Stomach (tissue), 9 donors: ENCODE data around the gene CFAP77. TPM values are rescaled to one million over a fixed set of nuclear protein-coding genes. Genes with fewer than 3 reads are reported as not detected.
A peak's percentile ranks its signal among the peaks of the same experiment; 100 is the strongest.

Experiments used
- DNase-seq, 2 donors: peaks; one replicate each; pipeline versions ENCODE4 v3.0.0 to v3.0.0-alpha.2; 2013 to 2019
- H3K27ac ChIP-seq, 5 donors: fragments of 200-600 bp in 4 of 5; sonication (generic) in 4 of 5; one replicate each; pipeline ENCODE4 v1.5.1; 2013 to 2019; ENCODE audit warnings: mild to moderate bottlenecking in 1 of 5, moderate library complexity in 1 of 5
- H3K27me3 ChIP-seq, 3 donors: fragments of 200-600 bp; sonication (generic); one replicate each; pipeline ENCODE4 v1.5.1; 2017 to 2019; ENCODE audit warnings: mixed run types in 1 of 3
- H3K36me3 ChIP-seq, 4 donors: fragments of 200-600 bp; sonication (generic); 1 replicate in 3 of 4; 2 replicates in 1 of 4; pipeline ENCODE4 v1.5.1; 2016 to 2019
- H3K4me1 ChIP-seq, 4 donors: fragments of 200-600 bp; sonication (generic); one replicate each; pipeline ENCODE4 v1.5.1; 2016 to 2019
- H3K4me3 ChIP-seq, 4 donors: fragments of 200-600 bp; sonication (generic) in 3 of 4; one replicate each; pipeline ENCODE4 v1.5.1; 2016 to 2019; ENCODE audit warnings: mild to moderate bottlenecking in 1 of 4
- H3K9me3 ChIP-seq, 4 donors: fragments of 200-600 bp; sonication (generic); one replicate each; pipeline ENCODE4 v1.5.1; 2016 to 2019
- CTCF ChIP-seq, 7 experiments: fragments of 450-650 bp in 4 of 7; fragments of 200-600 bp in 3 of 7; sonication (generic) in 3 of 7; IDR thresholded peaks; one replicate each; pipeline ENCODE4 v1.5.1; 2016 to 2019; ENCODE audit warnings: antibody characterized with exemption in 7 of 7, control low read depth in 2 of 7, mild to moderate bottlenecking in 1 of 7
- EP300 ChIP-seq: sonication (generic); formaldehyde crosslinking; IDR thresholded peaks from one replicate; pipeline ENCODE4 v1.6.1; 2017; ENCODE audit warnings: antibody characterized with exemption
- POLR2A ChIP-seq, 4 donors: fragments of 450-650 bp; IDR thresholded peaks; one replicate each; pipeline ENCODE4 v1.6.1; 2016; ENCODE audit warnings: antibody characterized with exemption in 4 of 4, control low read depth in 2 of 4, mild to moderate bottlenecking in 1 of 4, moderate library complexity in 1 of 4
- POLR2AphosphoS5 ChIP-seq, 3 donors: sonication (generic); formaldehyde crosslinking; IDR thresholded peaks; one replicate each; pipeline ENCODE4 v1.6.1; 2016; ENCODE audit warnings: antibody characterized with exemption in 3 of 3
- WGBS, 5 donors: extraction: QIAGEN DNeasy Blood & Tissue Kit in 3 of 5; methylation state at CpG; one replicate each; pipeline versions ENCODE4 v1.1.5 to v1.1.7; 2013 to 2018; 5-methylcytosine and 5-hydroxymethylcytosine counted together
- intact Hi-C: fragments of 100-400 bp; cut with DNase I; formaldehyde crosslinking; loops from one replicate; pipeline ENCODE4 v1.15.1; 2023; ENCODE audit warnings: low total_unique reads
- polyA plus RNA-seq, 3 donors: library from polyadenylated mRNA; stranded (reverse); fragments of 200-250 nt; gene quantifications; one replicate each; pipeline ENCODE4 v1.2.3, GENCODE V29; 2013
- total RNA-seq, 5 donors: library from RNA; depleted of rRNA; stranded (reverse); fragments of >200 nt; gene quantifications; one replicate each; pipeline versions ENCODE4 v1.1.0 to v1.2.3, GENCODE V29; 2014 to 2016
- donor health status: healthy with polysubstance abuse.
- donor health status: Bipolar disorder and iron deficiency.
- donor health status: healthy.

Gene CFAP77
- total and polyA plus RNA-seq, 8 donors, result not detected

GRCh38 chr9:132571806-132572600 is 162.0 kb downstream of the CFAP77 start:
- Histone ChIP-seq H3K4me1 (no peaks in the 10 kb centered on the region), H3K27ac (no peak overlapping the region), H3K4me3 (no peak overlapping the region), H3K9me3 (no peaks in the 10 kb centered on the region), H3K27me3 (peaks cover 6 to 61% (median 23%) of the 10 kb centered on the region in 3 donors), H3K36me3 (no peaks in the 10 kb centered on the region)
- no peak for DNase-seq
- WGBS, 5 donors, result 74 to 82% (median 78%) methylated on average over 15 of the region's 15 CpGs
- TF ChIP-seq EP300 (no peak), POLR2AphosphoS5 (IDR thresholded peaks at IDR 0.05) (no peak), POLR2A (IDR thresholded peaks at IDR 0.05) (no peak)
- intact Hi-C loops, result no loop called here

GRCh38 chr9:132572921-132573320 is 162.9 kb downstream of the CFAP77 start:
- no peak overlapping the region for H3K4me3 ChIP-seq

GRCh38 chr9:132575005-132575609 is 165.1 kb downstream of the CFAP77 start:
- no peaks in the 10 kb centered on the region for H3K9me3 ChIP-seq
- WGBS, 5 donors, result 11 to 16% (median 12%) methylated on average over 14 to 16 of the region's 16 CpGs
- peaks cover 0 to 4% (median 1%) of the 10 kb centered on the region in 4 donors for H3K4me1 ChIP-seq
- H3K4me3 ChIP-seq, result no peak overlapping the region
- intact Hi-C loops, result no loop called here
- no peak for TF ChIP-seq POLR2A (IDR thresholded peaks at IDR 0.05)
- peak in 5 of 7 experiments; percentile 41 to 57 (median 51) for TF ChIP-seq CTCF (IDR thresholded peaks at IDR 0.05)
- peaks cover 18 to 82% (median 52%) of the 10 kb centered on the region in 3 donors for H3K27me3 ChIP-seq
- no peak overlapping the region for H3K27ac ChIP-seq
- DNase-seq, result peak; percentile 70 to 89
- H3K36me3 ChIP-seq, result no peaks in the 10 kb centered on the region

More at GRCh38 chr9:132572921-132573320, 162.9 kb downstream of the CFAP77 start:
- TF ChIP-seq CTCF (IDR thresholded peaks at IDR 0.05) (no peak), EP300 (no peak), POLR2A (IDR thresholded peaks at IDR 0.05) (no peak), POLR2AphosphoS5 (IDR thresholded peaks at IDR 0.05) (no peak)
- no peaks in the 10 kb centered on the region for H3K9me3 ChIP-seq
- intact Hi-C loops, result no loop called here
- no peaks in the 10 kb centered on the region for H3K4me1 ChIP-seq
- H3K36me3 ChIP-seq, result no peaks in the 10 kb centered on the region
- WGBS, 5 donors, result 31 to 53% (median 37%) methylated on average over 8 of the region's 8 CpGs
- DNase-seq, result no peak
- H3K27me3 ChIP-seq, result peaks cover 6 to 61% (median 32%) of the 10 kb centered on the region in 3 donors
- no peak overlapping the region for H3K27ac ChIP-seq

GRCh38 chr9:132575811-132576210 is 165.8 kb downstream of the CFAP77 start:
- no peaks in the 10 kb centered on the region for H3K36me3 ChIP-seq
- peaks cover 25 to 89% (median 59%) of the 10 kb centered on the region in 3 donors for H3K27me3 ChIP-seq

More at GRCh38 chr9:132575811-132576210, 165.8 kb downstream of the CFAP77 start:
- H3K4me1 ChIP-seq, result peaks cover 0 to 11% (median 4%) of the 10 kb centered on the region in 4 donors
- no peaks in the 10 kb centered on the region for H3K9me3 ChIP-seq
- no peak overlapping the region for H3K4me3 ChIP-seq
- intact Hi-C loops, result no loop called here
- 69 to 76% (median 75%) methylated on average over 5 of the region's 5 CpGs for WGBS, 5 donors
- H3K27ac ChIP-seq, result no peak overlapping the region
- TF ChIP-seq POLR2A (IDR thresholded peaks at IDR 0.05) (no peak), POLR2AphosphoS5 (IDR thresholded peaks at IDR 0.05) (no peak), EP300 (no peak), CTCF (IDR thresholded peaks at IDR 0.05) (no peak)
- no peak for DNase-seq
